ENCODE measurements around the gene IGSF21. TPM values are rescaled to one million over a fixed set of nuclear protein-coding genes. Genes with fewer than 3 reads are reported as not detected.

Gene IGSF21
- total RNA-seq, 2 donors from 2014 or later = 0.37 to 0.40 TPM

DNA sequence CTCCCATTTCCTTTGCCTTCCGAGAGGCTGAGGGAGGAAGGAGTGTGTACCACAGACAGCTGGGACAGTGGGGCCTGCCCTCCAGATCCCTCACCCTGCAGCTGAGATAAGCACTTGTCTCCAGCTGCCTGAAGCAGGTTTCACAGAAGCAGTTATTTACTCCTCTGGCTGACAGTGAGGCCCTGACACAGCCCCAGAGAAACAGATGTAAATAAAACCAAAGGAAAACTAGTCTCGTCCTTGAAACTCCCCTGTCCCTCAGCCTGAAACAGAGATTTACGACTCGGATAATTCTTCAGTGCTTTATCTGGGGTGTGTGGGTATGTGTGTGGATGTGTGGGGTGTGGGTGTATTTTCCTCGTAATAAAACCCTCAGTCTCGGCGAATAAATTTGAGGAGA, 181.1 kb downstream of the IGSF21 start:
- intact Hi-C loops (cut with DNase I) = no loop called here
- no peaks in the 10 kb centered on the region for H3K9me3 ChIP-seq
- DNase-seq = no peak
- no peaks in the 10 kb centered on the region for H3K4me1 ChIP-seq
- H3K9ac ChIP-seq (ENCODE audit: low read depth in 2 of 2, low read length in 2 of 2) = no peak overlapping the region
- no peak overlapping the region for H3K4me3 ChIP-seq
- no peaks in the 10 kb centered on the region for H3K36me3 ChIP-seq
- TF ChIP-seq, protein P1, sequence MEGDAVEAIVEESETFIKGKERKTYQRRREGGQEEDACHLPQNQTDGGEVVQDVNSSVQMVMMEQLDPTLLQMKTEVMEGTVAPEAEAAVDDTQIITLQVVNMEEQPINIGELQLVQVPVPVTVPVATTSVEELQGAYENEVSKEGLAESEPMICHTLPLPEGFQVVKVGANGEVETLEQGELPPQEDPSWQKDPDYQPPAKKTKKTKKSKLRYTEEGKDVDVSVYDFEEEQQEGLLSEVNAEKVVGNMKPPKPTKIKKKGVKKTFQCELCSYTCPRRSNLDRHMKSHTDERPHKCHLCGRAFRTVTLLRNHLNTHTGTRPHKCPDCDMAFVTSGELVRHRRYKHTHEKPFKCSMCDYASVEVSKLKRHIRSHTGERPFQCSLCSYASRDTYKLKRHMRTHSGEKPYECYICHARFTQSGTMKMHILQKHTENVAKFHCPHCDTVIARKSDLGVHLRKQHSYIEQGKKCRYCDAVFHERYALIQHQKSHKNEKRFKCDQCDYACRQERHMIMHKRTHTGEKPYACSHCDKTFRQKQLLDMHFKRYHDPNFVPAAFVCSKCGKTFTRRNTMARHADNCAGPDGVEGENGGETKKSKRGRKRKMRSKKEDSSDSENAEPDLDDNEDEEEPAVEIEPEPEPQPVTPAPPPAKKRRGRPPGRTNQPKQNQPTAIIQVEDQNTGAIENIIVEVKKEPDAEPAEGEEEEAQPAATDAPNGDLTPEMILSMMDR (IDR thresholded peaks at IDR 0.05) = no peak
- no peaks in the 10 kb centered on the region for H3K27me3 ChIP-seq
- no peak overlapping the region for H3K27ac ChIP-seq

DNA sequence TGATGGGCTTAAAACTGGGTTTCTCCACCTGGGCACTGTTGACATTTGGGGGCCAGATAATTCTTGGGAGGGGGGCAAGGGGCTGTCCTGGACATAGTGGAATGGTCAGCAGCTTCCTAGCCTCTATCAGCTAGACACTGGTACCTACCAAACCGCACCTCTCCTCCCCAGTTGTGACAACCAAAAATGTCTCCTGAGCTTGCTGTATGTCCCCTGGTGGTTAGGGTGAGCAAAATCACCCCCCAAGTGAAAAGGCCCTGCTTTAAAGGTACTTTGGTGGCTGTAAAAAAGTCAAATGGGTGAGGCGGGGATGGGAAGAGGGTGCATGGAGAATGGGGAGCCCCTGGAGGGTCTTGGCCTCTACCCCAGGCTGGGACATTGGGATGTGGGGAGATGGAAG, 182.0 kb downstream of the IGSF21 start:
- H3K9me3 ChIP-seq = no peaks in the 10 kb centered on the region
- H3K27me3 ChIP-seq = no peaks in the 10 kb centered on the region
- H3K9ac ChIP-seq (ENCODE audit: low read depth in 2 of 2, low read length in 2 of 2) = no peak overlapping the region
- TF ChIP-seq, protein P1 (IDR thresholded peaks at IDR 0.05) = no peak
- intact Hi-C loops (cut with DNase I) = no loop called here
- H3K27ac ChIP-seq = no peak overlapping the region
- no peak overlapping the region for H3K4me3 ChIP-seq
- H3K36me3 ChIP-seq = no peaks in the 10 kb centered on the region
- no peaks in the 10 kb centered on the region for H3K4me1 ChIP-seq
- DNase-seq = no peak

DNA sequence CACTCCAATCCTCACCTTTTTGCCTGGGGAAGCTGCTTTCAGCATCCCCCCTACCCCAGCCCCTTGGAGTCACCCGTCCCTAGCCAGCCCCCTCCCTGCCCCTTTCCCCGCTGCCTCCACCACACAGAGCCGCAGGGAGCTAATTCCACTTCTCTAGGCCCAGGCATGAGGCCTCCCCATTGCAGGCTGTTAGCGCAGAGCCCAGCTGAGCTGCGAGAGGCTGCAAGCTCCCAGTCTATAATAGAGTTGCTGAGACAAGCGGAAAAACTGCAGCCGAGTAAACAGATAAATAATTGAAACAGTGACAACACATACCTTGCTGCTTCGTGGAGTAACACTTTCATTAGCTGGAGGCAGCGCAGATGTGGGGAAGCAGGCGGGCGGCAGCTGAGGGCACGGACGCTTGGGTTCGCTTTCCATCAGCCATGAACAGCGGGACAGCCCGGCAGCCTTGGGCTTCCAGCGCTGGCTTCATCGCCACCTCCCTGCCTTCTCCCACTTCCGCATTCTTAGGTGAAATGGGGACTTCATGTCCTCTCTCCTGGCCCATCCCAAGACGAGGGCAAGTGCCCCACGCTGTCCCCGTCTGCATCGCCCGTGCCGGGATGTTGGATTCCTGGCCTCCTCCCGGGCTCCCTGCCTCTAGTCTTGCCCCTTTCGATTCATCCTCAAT, 183.3 kb downstream of the IGSF21 start:
- intact Hi-C loops (cut with DNase I) = no loop called here
- Histone ChIP-seq H3K27ac (no peak overlapping the region), H3K9ac (ENCODE audit: low read depth in 2 of 2, low read length in 2 of 2) (no peak overlapping the region), H3K36me3 (no peaks in the 10 kb centered on the region), H3K9me3 (no peaks in the 10 kb centered on the region), H3K27me3 (no peaks in the 10 kb centered on the region), H3K4me3 (no peak overlapping the region), H3K4me1 (no peaks in the 10 kb centered on the region)
- DNase-seq = no peak
- TF ChIP-seq, protein P1 (IDR thresholded peaks at IDR 0.05) = no peak

DNA sequence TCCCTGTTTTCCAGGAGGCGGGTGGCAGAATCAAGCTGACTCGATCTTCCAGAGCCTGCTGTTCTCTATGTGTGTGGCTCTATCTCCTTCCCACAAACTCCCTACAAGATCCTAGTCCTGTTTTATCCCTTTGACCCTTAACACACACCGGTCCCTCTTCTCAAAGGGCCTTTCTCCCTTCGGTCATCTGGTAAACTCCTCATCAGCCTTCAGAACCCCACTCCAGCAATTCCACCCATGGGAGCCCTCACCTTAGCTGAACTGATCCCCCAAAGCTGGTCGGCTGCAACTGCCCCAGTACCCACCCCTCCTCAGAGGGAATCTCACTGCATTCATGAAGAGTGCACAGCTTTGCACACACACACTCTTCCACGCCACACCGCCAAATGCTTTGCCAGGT, 184.9 kb downstream of the IGSF21 start:
- no peaks in the 10 kb centered on the region for H3K27me3 ChIP-seq
- no peak overlapping the region for H3K27ac ChIP-seq
- H3K36me3 ChIP-seq = no peaks in the 10 kb centered on the region
- no peak for DNase-seq
- TF ChIP-seq, protein P1 (IDR thresholded peaks at IDR 0.05) = no peak
- intact Hi-C loops (cut with DNase I) = no loop called here
- H3K9me3 ChIP-seq = no peaks in the 10 kb centered on the region
- no peaks in the 10 kb centered on the region for H3K4me1 ChIP-seq
- no peak overlapping the region for H3K9ac ChIP-seq (ENCODE audit: low read depth in 2 of 2, low read length in 2 of 2)
- H3K4me3 ChIP-seq = no peak overlapping the region

DNA sequence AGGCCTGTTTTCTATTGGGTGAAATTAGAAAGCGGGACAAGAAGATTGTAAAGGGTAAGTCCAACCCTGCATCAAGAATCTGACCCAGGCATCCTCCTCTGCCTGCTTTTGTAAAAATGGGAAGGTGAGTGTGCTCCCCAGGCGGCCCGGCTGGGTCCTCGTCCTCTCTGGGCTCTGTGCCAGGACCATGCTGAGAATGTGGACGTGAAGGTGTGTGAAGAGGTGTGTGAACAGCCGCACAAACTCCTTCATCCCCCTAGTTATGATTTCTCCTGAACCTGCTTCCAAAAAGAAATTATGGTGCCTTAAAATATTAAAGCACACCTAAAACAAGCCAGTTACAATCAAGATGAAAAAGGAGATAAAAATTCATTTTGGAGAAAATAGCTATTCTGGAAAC, 185.7 kb downstream of the IGSF21 start:
- Histone ChIP-seq H3K27me3 (no peaks in the 10 kb centered on the region), H3K4me3 (no peak overlapping the region), H3K36me3 (no peaks in the 10 kb centered on the region), H3K27ac (no peak overlapping the region), H3K9me3 (no peaks in the 10 kb centered on the region), H3K9ac (ENCODE audit: low read depth in 2 of 2, low read length in 2 of 2) (no peak overlapping the region), H3K4me1 (no peaks in the 10 kb centered on the region)
- intact Hi-C loops (cut with DNase I) = no loop called here
- DNase-seq = no peak
- TF ChIP-seq, protein P1 (IDR thresholded peaks at IDR 0.05) = no peak
